SK-N-SH treated with all-trans-retinoic acid at 6 μM for 48 hours (cell line): ENCODE data around the gene KLHL26.

Experiments used
- SNAI2 ChIP-seq: fragments of 250-450 bp; sonication (Bioruptor Pico); IDR thresholded peaks from 2 replicates; pipeline ENCODE4 v1.5.0; 2020; ENCODE audit warnings: mild to moderate bottlenecking, moderate library complexity
- TOX ChIP-seq: fragments of 250-450 bp; sonication (Bioruptor Pico); IDR thresholded peaks from 2 replicates; pipeline ENCODE4 v1.8.0; 2021; ENCODE audit warnings: mild to moderate bottlenecking, moderate library complexity, borderline replicate concordance
- ZFP30 ChIP-seq: fragments of 450-650 bp; formaldehyde crosslinking; IDR thresholded peaks from 2 replicates; pipeline ENCODE4 v1.5.0; 2022; ENCODE audit warnings: mild to moderate bottlenecking, moderate library complexity
- TF ChIP-seq, protein P1 (sequence below): fragments of 250-450 bp; sonication (Bioruptor Pico); IDR thresholded peaks from 2 replicates; pipeline ENCODE4 v1.8.0; 2020; ENCODE audit warnings: mild to moderate bottlenecking, moderate library complexity, borderline replicate concordance
- TF ChIP-seq, protein P2 (sequence below): fragments of 250-450 bp; sonication (Bioruptor Pico); IDR thresholded peaks from 2 replicates; pipeline ENCODE4 v1.5.1; 2020; ENCODE audit warnings: low read depth, mild to moderate bottlenecking, moderate library complexity

DNA sequence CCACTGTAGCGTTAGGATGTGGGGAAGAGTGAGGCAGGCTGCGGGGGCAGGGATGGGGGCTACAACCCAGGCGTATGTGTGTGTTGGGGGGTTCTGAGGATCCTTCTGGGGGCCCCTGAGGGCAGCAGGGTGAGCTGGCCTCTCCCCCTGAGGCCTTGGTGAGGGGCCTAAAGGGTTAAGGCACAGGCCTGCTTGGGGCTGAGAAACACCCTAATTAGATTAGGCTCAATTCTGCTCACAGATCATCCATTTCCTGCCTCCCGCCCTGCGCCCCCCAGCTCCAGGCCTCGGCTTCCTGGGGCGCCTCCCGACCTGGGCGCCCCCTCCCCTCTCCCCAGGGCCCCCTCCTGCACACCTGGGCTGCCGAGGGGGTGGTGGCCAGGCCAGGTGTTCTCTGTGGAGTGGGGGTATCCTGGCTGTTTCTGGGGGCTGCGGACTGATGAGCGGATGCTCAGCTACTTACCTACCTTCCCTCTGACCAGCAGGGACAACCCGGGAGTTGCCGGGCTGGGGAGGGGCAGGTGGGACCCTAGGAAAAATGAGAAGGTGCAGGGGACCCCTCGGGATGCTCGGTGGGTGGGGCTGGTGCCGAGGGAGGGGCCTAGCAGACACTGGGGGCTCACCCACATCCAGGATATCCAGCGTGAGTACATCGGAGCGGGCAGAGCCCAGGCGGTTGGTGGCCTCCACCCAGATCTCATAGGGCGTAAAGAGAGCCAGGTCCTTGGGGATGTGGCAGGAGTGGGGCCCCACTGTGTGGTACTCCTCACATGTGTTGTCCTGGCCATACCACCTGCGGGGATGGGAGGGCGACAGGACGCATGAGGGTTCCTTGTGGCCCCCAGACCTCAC is 38.8 kb upstream of the KLHL26 start:
- TF ChIP-seq SNAI2 (CRISPR knock-in tag), result no peak
- no peak for TF ChIP-seq ZFP30 (CRISPR knock-in tag)
- no peak for TF ChIP-seq TOX (CRISPR knock-in tag)
- TF ChIP-seq, protein P1, sequence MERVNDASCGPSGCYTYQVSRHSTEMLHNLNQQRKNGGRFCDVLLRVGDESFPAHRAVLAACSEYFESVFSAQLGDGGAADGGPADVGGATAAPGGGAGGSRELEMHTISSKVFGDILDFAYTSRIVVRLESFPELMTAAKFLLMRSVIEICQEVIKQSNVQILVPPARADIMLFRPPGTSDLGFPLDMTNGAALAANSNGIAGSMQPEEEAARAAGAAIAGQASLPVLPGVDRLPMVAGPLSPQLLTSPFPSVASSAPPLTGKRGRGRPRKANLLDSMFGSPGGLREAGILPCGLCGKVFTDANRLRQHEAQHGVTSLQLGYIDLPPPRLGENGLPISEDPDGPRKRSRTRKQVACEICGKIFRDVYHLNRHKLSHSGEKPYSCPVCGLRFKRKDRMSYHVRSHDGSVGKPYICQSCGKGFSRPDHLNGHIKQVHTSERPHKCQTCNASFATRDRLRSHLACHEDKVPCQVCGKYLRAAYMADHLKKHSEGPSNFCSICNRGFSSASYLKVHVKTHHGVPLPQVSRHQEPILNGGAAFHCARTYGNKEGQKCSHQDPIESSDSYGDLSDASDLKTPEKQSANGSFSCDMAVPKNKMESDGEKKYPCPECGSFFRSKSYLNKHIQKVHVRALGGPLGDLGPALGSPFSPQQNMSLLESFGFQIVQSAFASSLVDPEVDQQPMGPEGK (CRISPR knock-in tag), result no peak
- TF ChIP-seq, protein P2, sequence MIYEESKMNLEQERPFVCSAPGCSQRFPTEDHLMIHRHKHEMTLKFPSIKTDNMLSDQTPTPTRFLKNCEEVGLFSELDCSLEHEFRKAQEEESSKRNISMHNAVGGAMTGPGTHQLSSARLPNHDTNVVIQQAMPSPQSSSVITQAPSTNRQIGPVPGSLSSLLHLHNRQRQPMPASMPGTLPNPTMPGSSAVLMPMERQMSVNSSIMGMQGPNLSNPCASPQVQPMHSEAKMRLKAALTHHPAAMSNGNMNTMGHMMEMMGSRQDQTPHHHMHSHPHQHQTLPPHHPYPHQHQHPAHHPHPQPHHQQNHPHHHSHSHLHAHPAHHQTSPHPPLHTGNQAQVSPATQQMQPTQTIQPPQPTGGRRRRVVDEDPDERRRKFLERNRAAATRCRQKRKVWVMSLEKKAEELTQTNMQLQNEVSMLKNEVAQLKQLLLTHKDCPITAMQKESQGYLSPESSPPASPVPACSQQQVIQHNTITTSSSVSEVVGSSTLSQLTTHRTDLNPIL (CRISPR knock-in tag), result no peak
